CD14-positive monocyte (primary cell): ENCODE data around the gene PROC. TPM values are rescaled to one million over a fixed set of nuclear protein-coding genes. Genes with fewer than 3 reads are reported as not detected.

Experiments
- DNase-seq, 3 donors: peaks; one replicate each; pipeline ENCODE4 v3.0.0-alpha.2; 2011 to 2022
- H2AFZ ChIP-seq: 2 replicates; pipeline ENCODE4 v1.6.0; 2012; ENCODE audit warnings: mild to moderate bottlenecking, low read depth, low read length, inconsistent platforms; ENCODE audit not compliant: insufficient read depth, poor library complexity, severe bottlenecking
- H3K27ac ChIP-seq, 2 donors: 1 replicate in 1 of 2; 2 replicates in 1 of 2; pipeline ENCODE4 v1.5.1; 2012 to 2013; ENCODE audit warnings: low read length in 2 of 2, control low read depth in 1 of 2, inconsistent platforms in 1 of 2, low read depth in 1 of 2, mild to moderate bottlenecking in 1 of 2
- H3K27me3 ChIP-seq, 2 donors: one replicate each; pipeline versions ENCODE4 v1.6.0 to v1.6.1; 2011 to 2013; ENCODE audit warnings: low read length in 2 of 2; ENCODE audit not compliant: control insufficient read depth in 2 of 2, insufficient read depth in 2 of 2
- H3K36me3 ChIP-seq, 2 donors: replicated peaks in 1 of 2; 1 replicate in 1 of 2; 2 replicates in 1 of 2; pipeline versions ENCODE4 v1.5.1 to v1.6.1; 2012 to 2013; ENCODE audit warnings: low read length in 2 of 2, control low read depth in 1 of 2, inconsistent platforms in 1 of 2, mild to moderate bottlenecking in 1 of 2; ENCODE audit not compliant: insufficient read depth in 2 of 2, control insufficient read depth in 1 of 2
- H3K4me1 ChIP-seq, 2 donors: 1 replicate in 1 of 2; 2 replicates in 1 of 2; pipeline versions ENCODE4 v1.5.1 to v1.6.1; 2012 to 2013; ENCODE audit warnings: low read length in 2 of 2, control low read depth in 1 of 2, inconsistent platforms in 1 of 2, mild to moderate bottlenecking in 1 of 2, moderate library complexity in 1 of 2; ENCODE audit not compliant: insufficient read depth in 2 of 2, control insufficient read depth in 1 of 2
- H3K4me2 ChIP-seq: replicated peaks from 2 replicates; pipeline ENCODE3; 2012; ENCODE audit warnings: low read length, moderate library complexity, mild to moderate bottlenecking; ENCODE audit not compliant: poor library complexity, severe bottlenecking; ENCODE audit errors: extremely low read depth
- H3K4me3 ChIP-seq, 3 experiments: fragments of 200-600 bp in 1 of 3; sonication (generic) in 1 of 3; replicated peaks in 1 of 3; 1 replicate in 2 of 3; 2 replicates in 1 of 3; pipeline ENCODE4 v1.5.1; 2011 to 2013; ENCODE audit warnings: low read length in 3 of 3, mild to moderate bottlenecking in 3 of 3, control low read depth in 2 of 3, low read depth in 2 of 3, inconsistent platforms in 1 of 3, moderate library complexity in 1 of 3
- H3K79me2 ChIP-seq: 2 replicates; pipeline ENCODE4 v1.6.0; 2012; ENCODE audit warnings: mild to moderate bottlenecking, control low read depth, inconsistent platforms, low read length, moderate library complexity; ENCODE audit not compliant: insufficient read depth
- H3K9ac ChIP-seq: 2 replicates; pipeline ENCODE4 v1.6.0; 2017; ENCODE audit warnings: low read length, mild to moderate bottlenecking; ENCODE audit not compliant: insufficient read depth, poor library complexity, severe bottlenecking
- H3K9me3 ChIP-seq, 2 donors: replicated peaks in 1 of 2; 1 replicate in 1 of 2; 2 replicates in 1 of 2; pipeline versions ENCODE4 v1.5.1 to v1.6.1; 2012 to 2013; ENCODE audit warnings: low read length in 2 of 2, control low read depth in 1 of 2; ENCODE audit not compliant: control insufficient read depth in 1 of 2, insufficient read depth in 1 of 2
- H4K20me1 ChIP-seq: 2 replicates; pipeline ENCODE4 v1.6.0; 2012; ENCODE audit warnings: mild to moderate bottlenecking, low read length, control low read depth, moderate library complexity; ENCODE audit not compliant: insufficient read depth
- H3K27ac Mint-ChIP-seq, 7 donors: one replicate each; pipeline ENCODE4 v1.8.0; 2020; ENCODE audit warnings: mild to moderate bottlenecking in 7 of 7, mixed read lengths in 7 of 7, moderate library complexity in 6 of 7, inconsistent platforms in 2 of 7
- H3K27me3 Mint-ChIP-seq, 3 donors: one replicate each; pipeline ENCODE4 v1.8.0; 2021 to 2022; ENCODE audit warnings: low read depth in 3 of 3, mild to moderate bottlenecking in 3 of 3, mixed read lengths in 3 of 3, moderate library complexity in 3 of 3, inconsistent platforms in 1 of 3
- H3K36me3 Mint-ChIP-seq, 2 donors: one replicate each; pipeline ENCODE4 v1.8.0; 2020; ENCODE audit warnings: mixed read lengths in 2 of 2, inconsistent platforms in 1 of 2, mild to moderate bottlenecking in 1 of 2
- H3K4me1 Mint-ChIP-seq: one replicate; pipeline ENCODE4 v1.8.0; 2020; ENCODE audit warnings: mild to moderate bottlenecking, mixed read lengths
- H3K4me3 Mint-ChIP-seq, 2 donors: one replicate each; pipeline ENCODE4 v1.8.0; 2020; ENCODE audit warnings: mild to moderate bottlenecking in 2 of 2, mixed read lengths in 2 of 2, moderate library complexity in 1 of 2
- H3K9me3 Mint-ChIP-seq, 7 donors: one replicate each; pipeline ENCODE4 v1.8.0; 2020 to 2022; ENCODE audit warnings: mixed read lengths in 7 of 7, mild to moderate bottlenecking in 6 of 7, moderate library complexity in 6 of 7, inconsistent platforms in 2 of 7
- WGBS: methylation state at CpG from one replicate; pipeline ENCODE4 v1.1.5; 2013; ENCODE audit warnings: missing lambda C conversion rate; ENCODE audit not compliant: insufficient coverage; 5-methylcytosine and 5-hydroxymethylcytosine counted together
- intact Hi-C, 2 donors: fragments of 100-400 bp; cut with micrococcal nuclease; formaldehyde crosslinking; loops; one replicate each; pipeline versions ENCODE4 v1.15.0 to v1.15.1; 2023
- polyA plus RNA-seq, 3 donors: library from polyadenylated mRNA; depleted of rRNA in 1 of 3; unstranded in 2 of 3; stranded (reverse) in 1 of 3; fragments of 300-500 nt in 2 of 3; fragments of >200 nt in 1 of 3; fragmentation: Illumina TruSeq in 2 of 3; gene quantifications; 1 replicate in 2 of 3; 2 replicates in 1 of 3; pipeline ENCODE4 v1.2.3, GENCODE V29; 2012 to 2021
- TF ChIP-seq, protein P1 (sequence below): fragments of 200-600 bp; IDR thresholded peaks from one replicate; pipeline ENCODE4 v1.8.0; 2022; ENCODE audit warnings: antibody characterized with exemption, mild to moderate bottlenecking

PROC gene
- polyA plus RNA-seq, 3 donors, result 0.69 TPM; not detected in 2

DNA sequence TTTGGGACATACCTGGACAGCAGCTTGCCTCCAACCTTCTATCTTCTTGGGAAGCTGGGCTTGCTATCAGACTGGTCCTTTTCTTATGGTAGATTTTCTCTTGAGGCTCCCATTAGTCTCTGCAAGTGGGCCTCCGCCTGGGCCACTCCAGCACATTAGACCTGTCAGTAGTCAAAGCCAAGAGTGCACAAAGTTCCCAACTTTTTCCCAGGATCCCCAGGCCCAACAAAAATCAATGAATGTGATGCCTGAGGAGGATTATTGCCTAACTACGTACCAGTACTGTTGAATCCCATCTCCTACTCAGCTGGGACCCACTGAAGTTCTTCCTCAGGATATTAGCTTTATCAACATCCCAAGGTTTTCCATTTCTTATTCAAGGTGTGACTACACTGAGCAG lies 51.7 kb downstream of the PROC start:
- no peaks in the 10 kb centered on the region for H3K9me3 ChIP-seq
- no peaks in the 10 kb centered on the region for H3K9me3 Mint-ChIP-seq
- H3K27ac ChIP-seq, result no peak overlapping the region
- H3K27me3 Mint-ChIP-seq, result no peaks in the 10 kb centered on the region
- peaks cover 3 to 27% of the 10 kb centered on the region in 2 donors for H3K36me3 ChIP-seq
- H3K27ac Mint-ChIP-seq, result no peak overlapping the region
- no peak overlapping the region for H3K4me3 ChIP-seq
- H3K4me3 Mint-ChIP-seq, result no peak overlapping the region
- H3K4me1 Mint-ChIP-seq, result no peaks in the 10 kb centered on the region
- no peaks in the 10 kb centered on the region for H4K20me1 ChIP-seq
- intact Hi-C loops, result no loop called here
- H3K79me2 ChIP-seq, result no peaks in the 10 kb centered on the region
- no CpG with 5 or more reads among the region's 2 CpGs for WGBS
- no peak overlapping the region for H3K4me2 ChIP-seq
- H3K9ac ChIP-seq, result no peak overlapping the region
- no peaks in the 10 kb centered on the region for H3K4me1 ChIP-seq
- no peaks in the 10 kb centered on the region for H3K27me3 ChIP-seq
- TF ChIP-seq, protein P1, sequence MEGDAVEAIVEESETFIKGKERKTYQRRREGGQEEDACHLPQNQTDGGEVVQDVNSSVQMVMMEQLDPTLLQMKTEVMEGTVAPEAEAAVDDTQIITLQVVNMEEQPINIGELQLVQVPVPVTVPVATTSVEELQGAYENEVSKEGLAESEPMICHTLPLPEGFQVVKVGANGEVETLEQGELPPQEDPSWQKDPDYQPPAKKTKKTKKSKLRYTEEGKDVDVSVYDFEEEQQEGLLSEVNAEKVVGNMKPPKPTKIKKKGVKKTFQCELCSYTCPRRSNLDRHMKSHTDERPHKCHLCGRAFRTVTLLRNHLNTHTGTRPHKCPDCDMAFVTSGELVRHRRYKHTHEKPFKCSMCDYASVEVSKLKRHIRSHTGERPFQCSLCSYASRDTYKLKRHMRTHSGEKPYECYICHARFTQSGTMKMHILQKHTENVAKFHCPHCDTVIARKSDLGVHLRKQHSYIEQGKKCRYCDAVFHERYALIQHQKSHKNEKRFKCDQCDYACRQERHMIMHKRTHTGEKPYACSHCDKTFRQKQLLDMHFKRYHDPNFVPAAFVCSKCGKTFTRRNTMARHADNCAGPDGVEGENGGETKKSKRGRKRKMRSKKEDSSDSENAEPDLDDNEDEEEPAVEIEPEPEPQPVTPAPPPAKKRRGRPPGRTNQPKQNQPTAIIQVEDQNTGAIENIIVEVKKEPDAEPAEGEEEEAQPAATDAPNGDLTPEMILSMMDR, result no peak
- H3K36me3 Mint-ChIP-seq, result peaks cover 31 to 33% of the 10 kb centered on the region in 2 donors
- no peak for DNase-seq
- no peak overlapping the region for H2AFZ ChIP-seq

DNA sequence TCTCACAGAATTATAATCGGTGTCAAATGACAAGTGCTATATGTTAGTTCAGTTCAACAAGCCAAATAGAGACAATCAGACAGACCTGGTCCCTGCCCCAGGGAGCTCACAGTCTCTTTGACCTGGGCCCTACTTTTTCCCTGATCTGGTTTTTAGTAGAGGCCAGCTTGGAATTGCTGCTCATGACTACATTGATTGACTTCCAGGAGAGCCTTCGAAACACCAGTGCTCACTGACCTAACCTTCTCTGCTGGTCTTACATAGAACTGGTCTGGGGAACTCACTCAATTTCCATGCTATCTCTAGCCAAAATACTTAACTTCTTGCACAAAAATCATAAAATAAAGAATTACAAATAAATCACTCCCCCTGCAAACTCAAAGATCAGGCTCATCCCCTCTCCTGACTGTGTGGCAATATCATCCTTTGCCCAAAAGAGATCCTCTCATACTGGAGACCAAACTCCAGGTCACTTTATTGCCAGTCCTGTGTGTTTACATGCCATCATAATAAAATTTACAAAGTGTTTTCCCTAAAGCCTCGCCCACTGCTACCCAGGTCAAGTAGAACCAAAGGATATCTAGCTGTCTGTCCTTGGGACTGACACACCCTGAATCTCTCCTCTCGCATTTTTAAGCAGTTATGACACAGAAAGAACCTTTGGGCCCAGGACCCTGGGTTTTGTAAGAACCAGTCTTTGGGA lies 53.2 kb downstream of the PROC start:
- H4K20me1 ChIP-seq, result no peaks in the 10 kb centered on the region
- Mint-ChIP-seq H3K27me3 (no peaks in the 10 kb centered on the region), H3K4me1 (no peaks in the 10 kb centered on the region), H3K36me3 (peaks cover 29 to 35% of the 10 kb centered on the region in 2 donors), H3K4me3 (no peak overlapping the region), H3K27ac (no peak overlapping the region), H3K9me3 (peaks cover 4 to 11% (median 7%) of the 10 kb centered on the region in 7 donors)
- no peak overlapping the region for H3K27ac ChIP-seq
- H3K9ac ChIP-seq, result no peak overlapping the region
- WGBS, result 97% methylated on average over 3 of the region's 4 CpGs
- no peak for DNase-seq
- H3K36me3 ChIP-seq, result peaks cover 3 to 27% of the 10 kb centered on the region in 2 donors
- no peaks in the 10 kb centered on the region for H3K79me2 ChIP-seq
- H3K9me3 ChIP-seq, result no peaks in the 10 kb centered on the region
- intact Hi-C loops, result no loop called here
- H3K4me1 ChIP-seq, result no peaks in the 10 kb centered on the region
- no peak overlapping the region for H2AFZ ChIP-seq
- no peak overlapping the region for H3K4me3 ChIP-seq
- no peaks in the 10 kb centered on the region for H3K27me3 ChIP-seq
- H3K4me2 ChIP-seq, result no peak overlapping the region
- TF ChIP-seq, protein P1, result no peak
